Measurements from ENCODE around the gene COMT. TPM values are rescaled to one million over a fixed set of nuclear protein-coding genes. Genes with fewer than 3 reads are reported as not detected.

Gene COMT
- total and polyA plus RNA-seq, 2 of the 4 experiments (the other 2 are of a cell fraction) = 202 to 347 TPM

DNA sequence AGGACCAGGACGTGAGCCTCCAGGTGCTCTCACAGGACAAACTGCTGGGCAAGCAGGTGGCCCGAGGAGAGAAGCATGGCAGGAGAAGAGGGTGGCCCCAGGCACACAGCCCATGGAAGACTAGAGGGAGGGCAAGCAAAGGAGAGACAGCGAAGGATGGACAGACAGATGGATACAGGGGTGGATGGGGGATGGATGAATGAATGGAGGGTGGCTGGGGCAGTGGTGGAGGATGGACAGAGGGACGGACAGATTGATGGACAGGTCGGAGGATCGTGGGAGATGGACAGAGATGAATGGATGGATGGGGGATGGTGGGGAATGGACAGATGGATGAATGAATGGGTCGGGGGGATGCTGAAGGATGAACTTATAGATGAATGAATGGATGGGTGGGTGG, 52.4 kb downstream of the COMT start:
- no peaks in the 10 kb centered on the region for H3K79me1 ChIP-seq (ENCODE audit: low read depth in 1 of 2, low read length in 2 of 2)

More for the DNA sequence above, 52.4 kb downstream of the COMT start:
- no peak for ATAC-seq (ENCODE audit: low read depth)
- Histone ChIP-seq H3K36me3 (ENCODE audit: control insufficient read depth, insufficient read depth, low read length) (no peaks in the 10 kb centered on the region), H2BK120ac (ENCODE audit: low read depth, low read length) (no peak overlapping the region), H3K9me3 (ENCODE audit: control insufficient read depth, insufficient read depth, low read length) (no peaks in the 10 kb centered on the region), H2BK15ac (ENCODE audit: low read depth, low read length) (no peak overlapping the region), H3K18ac (ENCODE audit: low read depth, low read length) (no peak overlapping the region), H3K56ac (ENCODE audit: extremely low read depth, insufficient read depth, low read length) (no peak overlapping the region), H4K91ac (ENCODE audit: insufficient read depth, low read depth, low read length) (no peak overlapping the region), H2AK5ac (ENCODE audit: low read depth, low read length) (no peak overlapping the region), H2BK5ac (ENCODE audit: low read depth, low read length, poor library complexity, severe bottlenecking) (no peak overlapping the region), H3K4me2 (ENCODE audit: low read depth, low read length) (no peak overlapping the region), H3K23ac (ENCODE audit: low read depth, low read length) (no peak overlapping the region), H4K20me1 (ENCODE audit: insufficient read depth, low read length) (no peaks in the 10 kb centered on the region), H3K27ac (ENCODE audit: insufficient read depth, low read length) (no peak overlapping the region), H3K4me3 (ENCODE audit: insufficient read depth, low read depth, low read length) (no peak overlapping the region), H3K4ac (ENCODE audit: low read depth, low read length) (no peak overlapping the region), H4K8ac (ENCODE audit: low read depth in 2 of 2, low read length in 2 of 2) (no peak overlapping the region), H3K4me1 (ENCODE audit: control insufficient read depth, insufficient read depth, low read length) (peaks cover 18% of the 10 kb centered on the region), H4K5ac (ENCODE audit: low read depth, low read length) (no peak overlapping the region), H3K14ac (replicated peaks; ENCODE audit: low read depth, low read length) (no peak overlapping the region), H2AFZ (replicated peaks; ENCODE audit: low read length, poor library complexity) (no peak overlapping the region), H3K9ac (ENCODE audit: low read depth, low read length) (no peak overlapping the region), H3K27me3 (ENCODE audit: control insufficient read depth, insufficient read depth, low read length) (peaks cover 2% of the 10 kb centered on the region; the same call in 1 of the 2 replicates), H3K9me1 (ENCODE audit: insufficient read depth, low read length) (0 out of 2 replicates have a peak, but pooled peaks cover 7% of the 10 kb centered on the region), H2AK9ac (replicated peaks; ENCODE audit: low read depth, low read length, poor library complexity) (no peak overlapping the region), H2BK20ac (ENCODE audit: low read depth, low read length) (no peak overlapping the region)
- no peak for DNase-seq
- TF ChIP-seq MAZ (IDR thresholded peaks at IDR 0.05; ENCODE audit: borderline replicate concordance, low read depth, low read length) = no peak
- no peak for TF ChIP-seq NFE2L2 (IDR thresholded peaks at IDR 0.05; ENCODE audit: low read depth, low read length)
- TF ChIP-seq RFX5 (IDR thresholded peaks at IDR 0.05; ENCODE audit: low read depth, low read length) = no peak
- no peak for TF ChIP-seq BHLHE40 (IDR thresholded peaks at IDR 0.05; ENCODE audit: low read depth, low read length)
- TF ChIP-seq RCOR1 (IDR thresholded peaks at IDR 0.05; ENCODE audit: insufficient replicate concordance, low read length) = no peak
- TF ChIP-seq FOS (IDR thresholded peaks at IDR 0.05; ENCODE audit: low read depth, low read length) = no peak
- TF ChIP-seq CHD1 (IDR thresholded peaks at IDR 0.05; ENCODE audit: low read depth, low read length) = no peak
- dilution Hi-C loops (cut with HindIII; ENCODE audit: low sequenced_read_pairs, unreplicated experiment) = no loop called here
- BruUV-seq (replicated peaks) = no TSS peak
- intact Hi-C loops (cut with micrococcal nuclease) = no loop called here
- ChIA-PET CTCF (no interaction called here), POLR2A (ENCODE audit: unreplicated experiment) (no interaction called here)
- in situ Hi-C loops (cut with MboI; ENCODE audit: low sequenced_read_pairs) = no loop called here
- 85% methylated on average over 5 of the region's 7 CpGs; no CpG with 5 or more reads in 1 of the 2 experiments for WGBS, 2 experiments (ENCODE audit: extremely low coverage in 2 of 2, insufficient read length in 1 of 2)
